WTC11 (cell line): ENCODE results near the gene KRTAP4-9. TPM values are rescaled to one million over a fixed set of nuclear protein-coding genes. Genes with fewer than 3 reads are reported as not detected.
"Not testable (repeated sequence)": the region's sequence is repeated elsewhere in the genome, so short reads cannot be mapped to it uniquely, and the experiment has no call there.

Source experiments
- ATAC-seq: fragments of 200-7000 bp; cut with Tn5 transposase; 2 replicates; pipeline ENCODE4 v1.10.0; 2021; ENCODE audit warnings: mild to moderate bottlenecking, moderate library complexity
- CTCF ChIA-PET: fragments of 300-600 bp; sonication (Branson Sonifier 250); formaldehyde crosslinking; loops from one replicate; lab custom pipeline; 2021; ENCODE audit warnings: antibody characterized with exemption; lab: Charles Lee
- POLR2A ChIA-PET: fragments of 350-600 bp; sonication (Branson Sonifier 250); formaldehyde crosslinking; loops from one replicate; lab custom pipeline; 2021; ENCODE audit warnings: antibody characterized with exemption; lab: Charles Lee
- DNase-seq: peaks from one replicate; pipeline ENCODE4 v3.0.0; 2021; ENCODE audit warnings: low spot score
- H3K27ac Mint-ChIP-seq: 2 replicates; pipeline ENCODE4 v1.8.0; 2021; ENCODE audit warnings: mixed read lengths
- H3K27me3 Mint-ChIP-seq: 2 replicates; pipeline ENCODE4 v1.8.0; 2021; ENCODE audit warnings: low read depth, mild to moderate bottlenecking, moderate library complexity, mixed read lengths
- H3K36me3 Mint-ChIP-seq: 2 replicates; pipeline ENCODE4 v1.8.0; 2021; ENCODE audit warnings: mixed read lengths
- H3K4me1 Mint-ChIP-seq: 2 replicates; pipeline ENCODE4 v1.8.0; 2022; ENCODE audit warnings: mixed read lengths
- H3K4me3 Mint-ChIP-seq: 2 replicates; pipeline ENCODE4 v1.8.0; 2021; ENCODE audit warnings: mild to moderate bottlenecking, moderate library complexity, mixed read lengths
- H3K9me3 Mint-ChIP-seq: 2 replicates; pipeline ENCODE4 v1.8.0; 2021; ENCODE audit warnings: mixed read lengths
- ELF4 ChIP-seq: sonication (generic); formaldehyde crosslinking; IDR thresholded peaks from 2 replicates; pipeline ENCODE4 v1.8.1; 2022; ENCODE audit warnings: low read depth, mild to moderate bottlenecking, moderate library complexity, missing genetic modification reagents
- EMX1 ChIP-seq: fragments of 250-450 bp; sonication (Bioruptor Pico); IDR thresholded peaks from 2 replicates; pipeline ENCODE4 v1.8.0; 2021; ENCODE audit warnings: mild to moderate bottlenecking
- GRHL2 ChIP-seq: fragments of 250-450 bp; sonication (Bioruptor Pico); IDR thresholded peaks from 2 replicates; pipeline ENCODE4 v1.8.0; 2022; ENCODE audit warnings: mild to moderate bottlenecking, moderate library complexity; ENCODE audit not compliant: insufficient replicate concordance, severe bottlenecking
- HMGA2 ChIP-seq: fragments of 250-450 bp; sonication (Bioruptor Pico); IDR thresholded peaks from 2 replicates; pipeline ENCODE4 v1.4.0; 2021; ENCODE audit warnings: mild to moderate bottlenecking, moderate library complexity
- IRF2 ChIP-seq: sonication (generic); formaldehyde crosslinking; IDR thresholded peaks from 2 replicates; pipeline ENCODE4 v1.8.0; 2022; ENCODE audit warnings: low read depth, missing genetic modification reagents, borderline replicate concordance
- NR2C2 ChIP-seq: sonication (generic); formaldehyde crosslinking; IDR thresholded peaks from 2 replicates; pipeline ENCODE4 v1.8.0; 2022; ENCODE audit warnings: mild to moderate bottlenecking, missing genetic modification reagents
- SMAD4 ChIP-seq: sonication (generic); formaldehyde crosslinking; IDR thresholded peaks from 2 replicates; pipeline ENCODE4 v1.8.0; 2022; ENCODE audit warnings: mild to moderate bottlenecking, missing genetic modification reagents
- SP1 ChIP-seq: sonication (generic); formaldehyde crosslinking; conservative IDR thresholded peaks from 2 replicates; pipeline ENCODE4 v1.8.1; 2022; ENCODE audit warnings: missing genetic modification reagents
- TCF7 ChIP-seq: sonication (generic); formaldehyde crosslinking; IDR thresholded peaks from 2 replicates; pipeline ENCODE4 v1.8.0; 2022; ENCODE audit warnings: mild to moderate bottlenecking, low read depth, missing genetic modification reagents, moderate library complexity
- TP53 ChIP-seq: sonication (generic); formaldehyde crosslinking; IDR thresholded peaks from 2 replicates; pipeline ENCODE4 v1.8.1; 2023; ENCODE audit warnings: mild to moderate bottlenecking, missing genetic modification reagents
- ZNF121 ChIP-seq: sonication (generic); formaldehyde crosslinking; IDR thresholded peaks from 2 replicates; pipeline ENCODE4 v1.8.0; 2023; ENCODE audit warnings: missing genetic modification reagents
- ZNF219 ChIP-seq: sonication (generic); formaldehyde crosslinking; IDR thresholded peaks from 2 replicates; pipeline ENCODE4 v1.8.0; 2023; ENCODE audit warnings: missing genetic modification reagents, mild to moderate bottlenecking, borderline replicate concordance
- ZNF416 ChIP-seq: fragments of 250-450 bp; sonication (Bioruptor Pico); IDR thresholded peaks from 2 replicates; pipeline ENCODE4 v1.9.0; 2021; ENCODE audit warnings: mild to moderate bottlenecking, inconsistent platforms
- ZNF423 ChIP-seq: fragments of 250-450 bp; sonication (Bioruptor Pico); IDR thresholded peaks from 2 replicates; pipeline ENCODE4 v2.1.2; 2022; ENCODE audit warnings: mild to moderate bottlenecking, moderate library complexity
- total RNA-seq: library from RNA; stranded (reverse); gene quantifications from 3 replicates; pipeline ENCODE4 v1.2.3, GENCODE V29; 2021
- TF ChIP-seq, protein P1 (sequence below): sonication (generic); formaldehyde crosslinking; IDR thresholded peaks from 2 replicates; pipeline ENCODE4 v1.8.0; 2023; ENCODE audit warnings: missing genetic modification reagents, mild to moderate bottlenecking, borderline replicate concordance
- TF ChIP-seq, protein P2 (sequence below): sonication (generic); formaldehyde crosslinking; IDR thresholded peaks from 2 replicates; pipeline ENCODE4 v1.8.0; 2022; ENCODE audit warnings: mild to moderate bottlenecking, missing genetic modification reagents
- TF ChIP-seq, protein P3 (sequence below): fragments of 250-450 bp; sonication (Bioruptor Pico); IDR thresholded peaks from 2 replicates; pipeline ENCODE4 v1.9.0; 2021; ENCODE audit warnings: mild to moderate bottlenecking
- TF ChIP-seq, protein P4 (sequence below): sonication (generic); formaldehyde crosslinking; IDR thresholded peaks from 2 replicates; pipeline ENCODE4 v1.8.0; 2023; ENCODE audit warnings: missing genetic modification reagents
- TF ChIP-seq, protein P5 (sequence below): sonication (generic); formaldehyde crosslinking; IDR thresholded peaks from 2 replicates; pipeline ENCODE4 v1.8.0; 2022; ENCODE audit warnings: mild to moderate bottlenecking, missing genetic modification reagents
- TF ChIP-seq, protein P6 (sequence below): sonication (generic); formaldehyde crosslinking; conservative IDR thresholded peaks from 2 replicates; pipeline ENCODE4 v1.8.1; 2023; ENCODE audit warnings: mild to moderate bottlenecking, low read depth, missing genetic modification reagents, moderate library complexity

The KRTAP4-9 gene
- total RNA-seq, 1 experiment from 2014 or later: not detected

DNA sequence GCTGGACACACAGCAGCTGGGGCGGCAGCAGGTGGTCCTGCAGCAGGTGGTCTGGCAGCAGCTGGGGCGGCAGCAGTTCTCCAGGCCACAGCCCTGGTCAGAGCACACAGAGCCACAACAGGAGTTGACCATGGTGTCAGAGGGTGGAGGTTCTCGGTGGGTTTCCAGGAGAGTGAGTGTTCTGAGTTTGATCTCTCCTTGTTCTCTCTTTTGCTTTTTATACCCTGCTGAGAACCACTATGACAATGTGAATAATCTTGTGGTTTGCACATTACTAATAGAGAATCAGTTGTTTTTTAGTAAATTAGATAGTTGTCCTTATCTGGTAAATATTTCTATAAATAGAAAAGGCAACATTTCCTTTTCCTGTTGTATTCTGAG is 18.8 kb downstream of the KRTAP4-9 start, which contains the start of gene KRTAP4-12:
Gene KRTAP4-12, minus strand, starts transcription at position 192 of the 381 bp plus-strand sequence. Its CDS starts 60 bp downstream, at position 132.
- not testable (repeated sequence) for DNase-seq
- TF ChIP-seq ZNF423 (CRISPR knock-in tag): peak; percentile 78
- TF ChIP-seq, all 79 proteins: peak for 1; not testable (repeated sequence) for 78
- ATAC-seq, H3K36me3 Mint-ChIP-seq, POLR2A ChIA-PET, CTCF ChIA-PET, H3K4me3 Mint-ChIP-seq, H3K27me3 Mint-ChIP-seq: not testable (repeated sequence)
- H3K9me3 Mint-ChIP-seq: peaks cover 29% of the 10 kb centered on the region
- H3K4me1 Mint-ChIP-seq: peaks cover 10% of the 10 kb centered on the region
- 0 out of 2 replicates have a peak within 1 kb of the TSS, but pooled peaks have one; percentile 15 for H3K27ac Mint-ChIP-seq

DNA sequence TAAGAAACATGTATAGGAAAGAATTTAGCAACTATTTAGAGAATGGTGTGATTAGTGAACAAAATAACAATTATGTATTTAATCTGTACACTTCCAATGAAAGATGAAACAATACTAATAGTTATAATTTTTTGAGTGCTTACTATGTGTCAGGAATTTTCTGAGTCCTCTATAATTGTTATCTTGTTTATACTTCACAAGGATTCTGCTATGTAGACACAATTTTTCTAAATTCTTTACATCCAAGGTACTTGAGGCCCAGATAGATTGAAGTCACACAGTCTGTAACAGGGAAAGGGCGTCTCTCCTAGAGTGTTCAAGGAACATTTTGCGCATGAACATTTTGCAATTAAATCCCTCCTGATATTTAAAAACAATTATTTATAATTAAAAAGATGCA is 19.9 kb downstream of the KRTAP4-9 start:
- Mint-ChIP-seq H3K4me3 (no peak overlapping the region), H3K27ac (no peak overlapping the region), H3K27me3 (peaks cover 4% of the 10 kb centered on the region; the same call in 1 of the 2 replicates), H3K9me3 (peaks cover 29% of the 10 kb centered on the region), H3K4me1 (peaks cover 10% of the 10 kb centered on the region), H3K36me3 (peaks cover 5% of the 10 kb centered on the region)
- POLR2A ChIA-PET: no interaction called here
- TF ChIP-seq ZNF219: no peak
- no peak for TF ChIP-seq NR2C2 (CRISPR knock-in tag)
- TF ChIP-seq SP1 (CRISPR knock-in tag): no peak
- TF ChIP-seq SMAD4: no peak
- TF ChIP-seq, protein P1, sequence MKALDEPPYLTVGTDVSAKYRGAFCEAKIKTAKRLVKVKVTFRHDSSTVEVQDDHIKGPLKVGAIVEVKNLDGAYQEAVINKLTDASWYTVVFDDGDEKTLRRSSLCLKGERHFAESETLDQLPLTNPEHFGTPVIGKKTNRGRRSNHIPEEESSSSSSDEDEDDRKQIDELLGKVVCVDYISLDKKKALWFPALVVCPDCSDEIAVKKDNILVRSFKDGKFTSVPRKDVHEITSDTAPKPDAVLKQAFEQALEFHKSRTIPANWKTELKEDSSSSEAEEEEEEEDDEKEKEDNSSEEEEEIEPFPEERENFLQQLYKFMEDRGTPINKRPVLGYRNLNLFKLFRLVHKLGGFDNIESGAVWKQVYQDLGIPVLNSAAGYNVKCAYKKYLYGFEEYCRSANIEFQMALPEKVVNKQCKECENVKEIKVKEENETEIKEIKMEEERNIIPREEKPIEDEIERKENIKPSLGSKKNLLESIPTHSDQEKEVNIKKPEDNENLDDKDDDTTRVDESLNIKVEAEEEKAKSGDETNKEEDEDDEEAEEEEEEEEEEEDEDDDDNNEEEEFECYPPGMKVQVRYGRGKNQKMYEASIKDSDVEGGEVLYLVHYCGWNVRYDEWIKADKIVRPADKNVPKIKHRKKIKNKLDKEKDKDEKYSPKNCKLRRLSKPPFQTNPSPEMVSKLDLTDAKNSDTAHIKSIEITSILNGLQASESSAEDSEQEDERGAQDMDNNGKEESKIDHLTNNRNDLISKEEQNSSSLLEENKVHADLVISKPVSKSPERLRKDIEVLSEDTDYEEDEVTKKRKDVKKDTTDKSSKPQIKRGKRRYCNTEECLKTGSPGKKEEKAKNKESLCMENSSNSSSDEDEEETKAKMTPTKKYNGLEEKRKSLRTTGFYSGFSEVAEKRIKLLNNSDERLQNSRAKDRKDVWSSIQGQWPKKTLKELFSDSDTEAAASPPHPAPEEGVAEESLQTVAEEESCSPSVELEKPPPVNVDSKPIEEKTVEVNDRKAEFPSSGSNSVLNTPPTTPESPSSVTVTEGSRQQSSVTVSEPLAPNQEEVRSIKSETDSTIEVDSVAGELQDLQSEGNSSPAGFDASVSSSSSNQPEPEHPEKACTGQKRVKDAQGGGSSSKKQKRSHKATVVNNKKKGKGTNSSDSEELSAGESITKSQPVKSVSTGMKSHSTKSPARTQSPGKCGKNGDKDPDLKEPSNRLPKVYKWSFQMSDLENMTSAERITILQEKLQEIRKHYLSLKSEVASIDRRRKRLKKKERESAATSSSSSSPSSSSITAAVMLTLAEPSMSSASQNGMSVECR (CRISPR knock-in tag): no peak
- no peak for TF ChIP-seq IRF2 (CRISPR knock-in tag)
- no peak for TF ChIP-seq ZNF121 (CRISPR knock-in tag)
- no peak for TF ChIP-seq ZNF423 (CRISPR knock-in tag)
- TF ChIP-seq, protein P2, sequence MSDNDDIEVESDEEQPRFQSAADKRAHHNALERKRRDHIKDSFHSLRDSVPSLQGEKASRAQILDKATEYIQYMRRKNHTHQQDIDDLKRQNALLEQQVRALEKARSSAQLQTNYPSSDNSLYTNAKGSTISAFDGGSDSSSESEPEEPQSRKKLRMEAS (CRISPR knock-in tag): no peak
- TF ChIP-seq ZNF416 (CRISPR knock-in tag): no peak
- TF ChIP-seq, protein P3, sequence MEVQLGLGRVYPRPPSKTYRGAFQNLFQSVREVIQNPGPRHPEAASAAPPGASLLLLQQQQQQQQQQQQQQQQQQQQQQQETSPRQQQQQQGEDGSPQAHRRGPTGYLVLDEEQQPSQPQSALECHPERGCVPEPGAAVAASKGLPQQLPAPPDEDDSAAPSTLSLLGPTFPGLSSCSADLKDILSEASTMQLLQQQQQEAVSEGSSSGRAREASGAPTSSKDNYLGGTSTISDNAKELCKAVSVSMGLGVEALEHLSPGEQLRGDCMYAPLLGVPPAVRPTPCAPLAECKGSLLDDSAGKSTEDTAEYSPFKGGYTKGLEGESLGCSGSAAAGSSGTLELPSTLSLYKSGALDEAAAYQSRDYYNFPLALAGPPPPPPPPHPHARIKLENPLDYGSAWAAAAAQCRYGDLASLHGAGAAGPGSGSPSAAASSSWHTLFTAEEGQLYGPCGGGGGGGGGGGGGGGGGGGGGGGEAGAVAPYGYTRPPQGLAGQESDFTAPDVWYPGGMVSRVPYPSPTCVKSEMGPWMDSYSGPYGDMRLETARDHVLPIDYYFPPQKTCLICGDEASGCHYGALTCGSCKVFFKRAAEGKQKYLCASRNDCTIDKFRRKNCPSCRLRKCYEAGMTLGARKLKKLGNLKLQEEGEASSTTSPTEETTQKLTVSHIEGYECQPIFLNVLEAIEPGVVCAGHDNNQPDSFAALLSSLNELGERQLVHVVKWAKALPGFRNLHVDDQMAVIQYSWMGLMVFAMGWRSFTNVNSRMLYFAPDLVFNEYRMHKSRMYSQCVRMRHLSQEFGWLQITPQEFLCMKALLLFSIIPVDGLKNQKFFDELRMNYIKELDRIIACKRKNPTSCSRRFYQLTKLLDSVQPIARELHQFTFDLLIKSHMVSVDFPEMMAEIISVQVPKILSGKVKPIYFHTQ (CRISPR knock-in tag): no peak
- TF ChIP-seq, protein P4, sequence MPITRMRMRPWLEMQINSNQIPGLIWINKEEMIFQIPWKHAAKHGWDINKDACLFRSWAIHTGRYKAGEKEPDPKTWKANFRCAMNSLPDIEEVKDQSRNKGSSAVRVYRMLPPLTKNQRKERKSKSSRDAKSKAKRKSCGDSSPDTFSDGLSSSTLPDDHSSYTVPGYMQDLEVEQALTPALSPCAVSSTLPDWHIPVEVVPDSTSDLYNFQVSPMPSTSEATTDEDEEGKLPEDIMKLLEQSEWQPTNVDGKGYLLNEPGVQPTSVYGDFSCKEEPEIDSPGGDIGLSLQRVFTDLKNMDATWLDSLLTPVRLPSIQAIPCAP (CRISPR knock-in tag): no peak
- no peak for TF ChIP-seq EMX1 (CRISPR knock-in tag)
- DNase-seq (no peak), ATAC-seq (no peak)
- CTCF ChIA-PET: no interaction called here

DNA sequence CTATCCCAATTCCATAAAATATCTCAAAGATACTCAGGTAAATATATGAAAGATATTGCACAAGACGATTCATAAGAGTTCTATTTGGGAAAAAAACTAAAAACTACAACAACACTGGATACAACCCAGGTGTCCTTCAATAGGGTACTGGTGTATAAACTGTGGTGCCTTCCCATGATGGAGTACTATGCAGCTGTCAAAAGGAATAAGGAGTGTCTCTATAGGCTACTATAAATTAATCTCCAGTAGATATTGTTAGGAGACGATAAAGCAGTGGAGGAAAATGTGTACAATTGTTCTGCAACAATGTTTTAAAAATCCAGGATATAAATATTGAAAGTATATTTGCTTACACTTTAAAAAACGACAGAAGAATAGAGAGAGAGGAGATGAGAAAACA is 21.2 kb downstream of the KRTAP4-9 start:
- POLR2A ChIA-PET: no interaction called here
- no peak for ATAC-seq
- Mint-ChIP-seq H3K4me3 (no peak overlapping the region), H3K36me3 (peaks cover 5% of the 10 kb centered on the region), H3K9me3 (peaks cover 29% of the 10 kb centered on the region), H3K27ac (no peak overlapping the region), H3K4me1 (peaks cover 5% of the 10 kb centered on the region), H3K27me3 (peaks cover 4% of the 10 kb centered on the region; the same call in 1 of the 2 replicates)
- no peak for DNase-seq
- CTCF ChIA-PET: interaction anchor here (0.8 kb wide), 1 partner anchor 163 kb away, joined by 3 read pairs; no protein-coding TSS in a partner anchor
- TF ChIP-seq TP53 (CRISPR knock-in tag) (no peak), ELF4 (CRISPR knock-in tag) (no peak), HMGA2 (CRISPR knock-in tag) (no peak), TCF7 (no peak), GRHL2 (CRISPR knock-in tag) (no peak)
- TF ChIP-seq, protein P5, sequence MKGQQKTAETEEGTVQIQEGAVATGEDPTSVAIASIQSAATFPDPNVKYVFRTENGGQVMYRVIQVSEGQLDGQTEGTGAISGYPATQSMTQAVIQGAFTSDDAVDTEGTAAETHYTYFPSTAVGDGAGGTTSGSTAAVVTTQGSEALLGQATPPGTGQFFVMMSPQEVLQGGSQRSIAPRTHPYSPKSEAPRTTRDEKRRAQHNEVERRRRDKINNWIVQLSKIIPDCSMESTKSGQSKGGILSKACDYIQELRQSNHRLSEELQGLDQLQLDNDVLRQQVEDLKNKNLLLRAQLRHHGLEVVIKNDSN (CRISPR knock-in tag): no peak
- TF ChIP-seq, protein P6, sequence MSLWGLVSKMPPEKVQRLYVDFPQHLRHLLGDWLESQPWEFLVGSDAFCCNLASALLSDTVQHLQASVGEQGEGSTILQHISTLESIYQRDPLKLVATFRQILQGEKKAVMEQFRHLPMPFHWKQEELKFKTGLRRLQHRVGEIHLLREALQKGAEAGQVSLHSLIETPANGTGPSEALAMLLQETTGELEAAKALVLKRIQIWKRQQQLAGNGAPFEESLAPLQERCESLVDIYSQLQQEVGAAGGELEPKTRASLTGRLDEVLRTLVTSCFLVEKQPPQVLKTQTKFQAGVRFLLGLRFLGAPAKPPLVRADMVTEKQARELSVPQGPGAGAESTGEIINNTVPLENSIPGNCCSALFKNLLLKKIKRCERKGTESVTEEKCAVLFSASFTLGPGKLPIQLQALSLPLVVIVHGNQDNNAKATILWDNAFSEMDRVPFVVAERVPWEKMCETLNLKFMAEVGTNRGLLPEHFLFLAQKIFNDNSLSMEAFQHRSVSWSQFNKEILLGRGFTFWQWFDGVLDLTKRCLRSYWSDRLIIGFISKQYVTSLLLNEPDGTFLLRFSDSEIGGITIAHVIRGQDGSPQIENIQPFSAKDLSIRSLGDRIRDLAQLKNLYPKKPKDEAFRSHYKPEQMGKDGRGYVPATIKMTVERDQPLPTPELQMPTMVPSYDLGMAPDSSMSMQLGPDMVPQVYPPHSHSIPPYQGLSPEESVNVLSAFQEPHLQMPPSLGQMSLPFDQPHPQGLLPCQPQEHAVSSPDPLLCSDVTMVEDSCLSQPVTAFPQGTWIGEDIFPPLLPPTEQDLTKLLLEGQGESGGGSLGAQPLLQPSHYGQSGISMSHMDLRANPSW (CRISPR knock-in tag): no peak
